NCI-H1417 treated with DMSO at 0.1 percent for 48 hours (cell line): ENCODE measurements around the gene EDEM1.
A peak's percentile ranks its signal among the peaks of the same experiment; 100 is the strongest.
"Not testable (repeated sequence)": the region's sequence is repeated elsewhere in the genome, so short reads cannot be mapped to it uniquely, and the experiment has no call there.

Experiments
- DNase-seq: peaks from one replicate; lab custom pipeline; 2025; lab: John Stamatoyannopoulos, UW

Gene EDEM1

DNA sequence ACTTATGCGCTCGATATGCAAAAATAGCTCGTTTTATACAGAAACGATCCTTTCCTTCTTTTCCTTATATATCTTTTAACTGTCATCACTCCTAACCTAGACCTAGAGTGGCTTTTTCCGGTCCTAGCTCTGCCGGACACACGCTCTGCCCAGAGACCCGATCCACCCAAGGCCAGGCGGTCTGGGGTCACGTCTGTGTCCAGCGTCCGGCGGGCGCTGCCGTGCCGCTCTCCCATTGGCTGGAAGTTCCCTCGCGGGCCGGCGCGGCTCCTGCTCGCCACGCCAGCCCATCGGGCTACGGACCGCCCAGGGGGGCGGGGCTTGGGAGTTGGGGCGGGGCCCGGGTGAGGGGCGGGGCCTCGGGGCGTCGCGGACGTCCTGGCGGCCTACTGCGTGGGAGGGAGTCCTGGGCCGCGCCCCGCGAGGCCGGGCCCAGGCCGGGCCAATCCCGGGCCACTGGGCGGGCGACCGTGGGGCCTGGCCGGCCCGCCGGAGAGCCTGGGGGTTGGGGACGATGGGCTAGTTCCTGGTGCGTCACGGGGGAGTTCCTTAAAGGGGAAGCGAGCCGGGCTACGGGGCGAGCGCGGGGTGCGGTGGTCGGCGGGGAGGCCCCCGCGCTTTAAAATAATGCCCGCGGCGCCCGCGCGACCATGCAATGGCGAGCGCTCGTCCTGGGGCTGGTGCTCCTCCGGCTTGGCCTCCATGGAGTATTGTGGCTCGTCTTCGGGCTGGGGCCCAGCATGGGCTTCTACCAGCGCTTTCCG is at the start of gene EDEM1:
Gene EDEM1 (plus strand): TSS at position 552 of the 764 bp plus-strand sequence. CDS start 99 bp downstream, at position 651.
- peak; percentile 17 for DNase-seq

DNA sequence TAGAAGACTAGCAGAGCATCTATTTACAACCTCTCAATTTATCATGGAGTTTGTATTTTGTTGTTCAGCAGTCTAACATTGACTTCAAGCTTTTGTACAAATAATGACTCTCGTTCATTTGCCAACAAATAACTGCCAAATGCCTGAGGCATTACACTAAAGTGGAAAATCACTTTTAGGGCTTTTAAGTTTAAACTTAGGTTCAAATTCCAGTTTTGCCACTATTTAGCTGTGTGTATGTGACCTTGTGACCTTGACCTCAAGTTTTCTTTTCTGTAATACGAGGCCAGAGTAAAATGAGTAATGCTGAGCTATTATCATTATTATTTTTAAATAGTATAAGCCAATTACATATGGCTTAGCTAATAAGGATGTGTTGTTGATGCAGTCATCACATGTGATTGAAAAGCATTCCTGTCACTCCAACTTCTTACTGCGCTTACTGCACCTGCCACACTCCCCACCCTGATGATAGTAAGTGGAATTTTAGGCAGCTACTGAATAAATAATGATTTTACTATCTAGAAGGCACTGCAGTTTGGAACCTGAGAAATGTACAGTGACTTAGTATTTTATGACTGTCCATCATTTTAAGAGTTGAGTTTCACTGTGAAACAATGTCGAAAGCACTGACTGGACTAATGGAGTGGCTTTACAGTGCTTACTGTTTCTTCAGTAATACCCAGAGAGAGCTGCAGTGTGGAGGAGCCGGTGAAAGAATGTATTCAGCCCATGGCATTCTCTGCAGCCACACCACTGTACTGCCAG is 49.1 kb upstream of the EDEM1 start:
- no peak for DNase-seq

GRCh38 chr3:5140230-5140621 is 47.3 kb upstream of the EDEM1 start:
- DNase-seq, result no peak

GRCh38 chr3:5140839-5141238 is 46.7 kb upstream of the EDEM1 start:
- DNase-seq, result no peak

GRCh38 chr3:5141760-5142159 is 45.7 kb upstream of the EDEM1 start:
- no peak for DNase-seq

GRCh38 chr3:5143464-5143863 is 44.0 kb upstream of the EDEM1 start:
- no peak for DNase-seq

DNA sequence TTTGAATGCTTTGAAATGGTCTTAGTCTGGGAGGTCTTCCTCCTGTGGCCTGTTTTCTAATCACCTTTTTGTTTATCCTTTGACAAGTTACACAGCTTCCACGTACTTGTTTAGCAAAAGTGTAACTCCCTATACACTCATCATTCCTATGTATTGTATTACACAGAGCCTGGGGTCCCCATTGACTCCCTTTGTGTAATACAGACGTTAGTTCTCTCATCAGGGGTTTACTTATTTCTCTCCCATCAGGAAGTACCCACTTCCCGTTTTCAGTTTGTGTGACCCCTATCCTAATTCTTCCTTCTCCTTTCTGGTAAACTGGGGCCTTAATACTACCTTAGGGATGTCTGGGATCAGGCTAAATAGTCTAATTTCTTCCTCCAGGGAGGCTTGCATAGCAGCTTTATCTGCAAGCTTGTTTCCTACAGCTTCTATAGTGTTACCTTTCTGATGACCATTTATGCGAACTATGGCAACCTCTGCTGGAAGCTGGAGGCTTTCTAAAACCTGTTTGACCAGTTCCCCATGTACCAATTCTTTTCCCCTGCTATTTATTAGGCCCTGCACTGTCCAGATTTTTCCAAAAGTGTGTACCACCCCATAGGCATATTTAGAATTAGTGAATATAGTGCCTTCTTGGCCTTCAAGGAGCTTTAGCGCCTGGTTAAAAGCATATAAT is 43.1 kb upstream of the EDEM1 start:
- no peak for DNase-seq

- DNase-seq, result no peak
Measured at GRCh38 chr3:5145120-5145519, 42.4 kb upstream of the EDEM1 start.

- not testable (repeated sequence) for DNase-seq
Measured at GRCh38 chr3:5147152-5147551, 40.4 kb upstream of the EDEM1 start.

DNA sequence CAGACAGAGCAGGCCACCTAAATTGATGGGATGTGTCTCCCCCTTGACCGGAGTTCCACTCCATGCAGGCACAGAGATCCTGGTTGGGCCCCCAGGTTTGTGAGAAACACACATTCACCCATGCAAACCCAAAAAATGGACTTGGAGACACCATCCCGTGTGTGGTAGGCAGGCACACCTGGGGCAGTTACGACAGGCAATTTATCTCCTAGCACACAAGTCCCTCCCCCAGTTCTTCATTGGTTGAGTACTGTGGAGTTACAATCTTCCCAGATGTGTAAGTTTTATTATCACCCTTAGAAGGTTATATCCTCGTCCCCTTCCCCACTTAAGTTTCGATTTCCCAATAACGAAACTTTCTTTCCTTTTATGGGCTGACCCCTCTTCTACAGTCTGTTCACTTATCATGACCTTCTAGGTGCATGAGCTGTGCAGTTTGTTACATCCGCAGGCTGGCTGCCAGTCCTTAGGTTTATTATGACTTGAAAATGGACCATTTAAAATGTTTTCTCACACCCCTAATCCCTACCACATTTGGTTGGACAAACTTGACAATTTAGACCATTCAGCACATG is 38.1 kb upstream of the EDEM1 start:
- no peak for DNase-seq

- DNase-seq, result no peak
Measured at GRCh38 chr3:5151586-5151985, 35.9 kb upstream of the EDEM1 start.

DNA sequence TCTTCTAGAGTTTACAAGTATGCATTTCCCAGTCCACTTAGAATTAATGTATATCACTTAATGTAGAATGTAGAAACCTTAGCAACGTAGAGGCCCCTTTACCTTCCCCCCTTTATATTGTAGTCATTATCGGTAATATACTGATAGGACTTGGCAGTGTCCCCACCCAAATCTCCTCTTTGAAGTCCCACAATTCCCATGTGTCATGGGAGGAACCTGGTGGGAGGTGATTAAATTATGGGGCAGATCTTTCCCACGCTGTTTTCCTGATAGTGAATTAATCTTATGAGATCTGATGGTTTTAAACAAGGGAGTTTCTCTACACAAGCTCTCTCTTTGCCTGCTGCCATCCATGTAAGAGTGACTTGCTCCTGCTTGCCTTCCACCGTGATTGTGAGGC is 34.4 kb upstream of the EDEM1 start:
- no peak for DNase-seq

GRCh38 chr3:5155241-5155640 is 32.3 kb upstream of the EDEM1 start:
- DNase-seq, result no peak

- DNase-seq, result no peak
Measured at GRCh38 chr3:5160321-5160720, 27.2 kb upstream of the EDEM1 start.

- no peak for DNase-seq
Measured at GRCh38 chr3:5160940-5161858, 26.3 kb upstream of the EDEM1 start.

DNA sequence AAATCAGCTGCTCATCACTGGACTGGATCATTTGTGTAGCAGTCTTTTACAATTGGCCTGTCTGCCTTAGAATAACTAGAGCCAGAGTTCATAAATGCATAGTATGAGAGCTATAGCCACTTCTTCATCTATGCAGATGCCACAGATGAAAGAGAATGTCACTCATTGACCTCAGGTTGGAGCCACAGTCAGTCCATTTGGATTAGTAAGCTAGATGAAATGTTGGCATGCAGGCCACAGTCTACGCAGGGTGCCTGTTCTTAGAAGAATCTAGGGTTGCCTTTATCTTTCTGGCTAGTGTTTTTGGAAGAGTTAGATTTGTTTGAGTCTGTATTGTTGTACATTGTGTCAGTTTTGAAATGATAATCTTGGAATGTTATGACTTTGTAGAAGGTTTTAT is 25.4 kb upstream of the EDEM1 start:
- DNase-seq, result no peak

DNA sequence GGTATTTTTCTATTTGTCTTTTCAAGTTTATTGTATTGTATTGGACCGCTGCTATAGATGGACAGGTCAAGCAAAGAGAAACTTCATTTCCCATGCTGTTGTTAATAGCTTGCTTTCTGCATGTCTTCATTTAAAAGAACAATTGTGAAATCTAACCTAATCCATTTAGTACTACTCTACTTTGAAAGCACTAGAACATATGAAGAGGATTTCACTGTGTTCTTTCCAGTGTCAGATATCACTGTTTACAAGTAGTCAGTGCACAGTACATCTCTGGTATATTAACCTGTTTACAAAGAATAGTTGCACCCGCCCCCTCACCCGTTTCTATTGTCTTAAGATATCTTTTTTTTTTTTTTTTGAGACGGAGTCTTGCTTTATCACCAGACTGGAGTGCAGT is 21.8 kb upstream of the EDEM1 start:
- no peak for DNase-seq

GRCh38 chr3:5166846-5167245 is 20.7 kb upstream of the EDEM1 start:
- no peak for DNase-seq

GRCh38 chr3:5168110-5168509 is 19.4 kb upstream of the EDEM1 start:
- no peak for DNase-seq

DNA sequence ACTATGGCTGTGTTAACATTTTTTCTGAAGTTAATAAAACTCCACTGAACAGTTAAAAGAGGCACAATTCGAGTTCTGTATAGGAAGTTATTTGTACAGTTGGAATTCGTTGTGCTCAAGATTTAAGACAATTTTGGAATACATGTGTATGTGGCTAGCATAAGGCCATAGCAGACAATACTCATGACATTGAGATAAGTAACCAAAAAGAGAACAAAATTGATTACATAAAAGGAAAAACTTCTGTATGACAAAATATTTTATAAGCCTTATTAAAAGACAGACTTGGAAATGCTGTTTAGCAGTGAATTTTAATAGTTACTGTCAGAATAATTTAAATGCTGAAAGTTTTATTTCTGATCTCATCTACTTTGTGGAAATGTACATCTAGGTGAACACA is 17.7 kb upstream of the EDEM1 start:
- DNase-seq, result no peak

GRCh38 chr3:5170975-5171374 is 16.5 kb upstream of the EDEM1 start:
- DNase-seq, result no peak

GRCh38 chr3:5172018-5172417 is 15.5 kb upstream of the EDEM1 start:
- no peak for DNase-seq
